ENCODE results near the gene SYT1. TPM values are rescaled to one million over a fixed set of nuclear protein-coding genes. Genes with fewer than 3 reads are reported as not detected.

Gene SYT1
- total RNA-seq, 3 donors from 2014 or later (not counting 1 experiment from before 2014, with no cell fraction given) = not detected

DNA sequence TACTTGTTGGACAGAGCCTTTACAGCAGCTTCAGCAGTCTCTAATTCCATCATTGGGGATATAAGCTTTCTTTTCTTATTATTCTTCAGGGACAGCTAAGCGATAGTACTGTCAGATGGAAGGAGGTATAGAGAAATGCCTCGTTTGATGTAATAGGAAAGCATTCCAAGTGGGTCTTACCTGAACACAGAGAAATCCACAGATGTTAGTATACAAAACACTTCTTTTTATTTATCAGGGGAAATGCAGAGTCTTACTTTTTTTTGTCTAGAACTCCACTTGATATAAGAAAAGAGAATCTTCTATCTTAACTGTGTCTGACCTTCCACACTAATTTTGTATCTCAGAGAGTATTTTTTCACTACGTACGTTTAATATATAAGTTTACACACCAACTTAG lies 1.9 kb downstream of the SYT1 start:
- Histone ChIP-seq H3K27ac (ENCODE audit: low read length) (no peak overlapping the region), H3K36me3 (ENCODE audit: control insufficient read depth, insufficient read depth, low read length) (no peaks in the 10 kb centered on the region), H3K27me3 (ENCODE audit: control insufficient read depth, insufficient read depth, low read length) (peaks cover 12% of the 10 kb centered on the region), H3K4me3 (ENCODE audit: low read length) (no peak overlapping the region), H3K9me3 (ENCODE audit: control insufficient read depth, insufficient read depth, low read length) (no peaks in the 10 kb centered on the region), H3K4me1 (ENCODE audit: control insufficient read depth, insufficient read depth, low read length) (peaks cover 8% of the 10 kb centered on the region)
- intact Hi-C loops (cut with micrococcal nuclease) = no loop called here
- ATAC-seq = no peak
- Mint-ChIP-seq H3K27ac (no peak overlapping the region), H3K36me3 (no peaks in the 10 kb centered on the region), H3K9me3 (peaks cover 2 to 6% of the 10 kb centered on the region in 2 donors), H3K4me3 (no peak overlapping the region), H3K27me3 (ENCODE audit: low read depth in 2 of 2) (peaks cover 0 to 3% of the 10 kb centered on the region in 2 donors), H3K4me1 (no peaks in the 10 kb centered on the region)
- WGBS (ENCODE audit: insufficient coverage) = 85% methylated on average over 2 of the region's 4 CpGs
- no peak for DNase-seq
- TF ChIP-seq CTCF (IDR thresholded peaks at IDR 0.05) = no peak

- no peak for ATAC-seq
- no peaks in the 10 kb centered on the region for H3K27me3 Mint-ChIP-seq (ENCODE audit: low read depth in 2 of 2)
- H3K9me3 ChIP-seq (ENCODE audit: control insufficient read depth, insufficient read depth, low read length) = no peaks in the 10 kb centered on the region
- H3K4me1 ChIP-seq (ENCODE audit: control insufficient read depth, insufficient read depth, low read length) = no peaks in the 10 kb centered on the region
- H3K4me3 Mint-ChIP-seq = no peak overlapping the region
- no peak for DNase-seq
- H3K4me3 ChIP-seq (ENCODE audit: low read length) = no peak overlapping the region
- intact Hi-C loops (cut with micrococcal nuclease) = no loop called here
- no peaks in the 10 kb centered on the region for H3K27me3 ChIP-seq (ENCODE audit: control insufficient read depth, insufficient read depth, low read length)
- no peak overlapping the region for H3K27ac Mint-ChIP-seq
- 64% methylated on average over 1 of the region's 3 CpGs for WGBS (ENCODE audit: insufficient coverage)
- TF ChIP-seq CTCF (IDR thresholded peaks at IDR 0.05) = no peak
- H3K36me3 Mint-ChIP-seq = no peaks in the 10 kb centered on the region
- H3K4me1 Mint-ChIP-seq = no peaks in the 10 kb centered on the region
- no peaks in the 10 kb centered on the region for H3K36me3 ChIP-seq (ENCODE audit: control insufficient read depth, insufficient read depth, low read length)
- peaks cover 2 to 6% of the 10 kb centered on the region in 2 donors for H3K9me3 Mint-ChIP-seq
- H3K27ac ChIP-seq (ENCODE audit: low read length) = no peak overlapping the region
These were observed 6.0 kb downstream of the SYT1 start for GRCh38 chr12:78870539-78870938.

DNA sequence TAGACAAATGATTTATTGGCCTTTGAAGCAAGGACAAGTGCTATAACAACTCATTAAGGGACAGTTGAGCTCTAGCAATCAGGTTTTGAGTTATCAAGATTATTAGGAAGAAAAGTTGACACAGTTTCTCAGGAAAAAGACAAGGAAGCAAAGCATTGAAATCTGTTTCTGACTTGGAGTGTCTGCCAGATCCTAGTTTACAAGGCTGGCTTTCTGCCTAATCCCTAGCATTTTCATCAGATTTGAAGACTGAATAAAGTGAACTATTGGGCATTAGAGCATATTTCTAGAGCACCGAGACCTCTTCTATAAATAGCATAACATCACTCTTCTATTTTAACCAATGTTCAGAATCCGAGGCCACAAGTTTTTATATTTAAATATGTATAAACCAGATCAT lies 7.0 kb downstream of the SYT1 start:
- no peak for TF ChIP-seq CTCF (IDR thresholded peaks at IDR 0.05)
- Mint-ChIP-seq H3K27ac (no peak overlapping the region), H3K36me3 (no peaks in the 10 kb centered on the region), H3K4me3 (no peak overlapping the region), H3K27me3 (ENCODE audit: low read depth in 2 of 2) (no peaks in the 10 kb centered on the region), H3K9me3 (peaks cover 2 to 6% of the 10 kb centered on the region in 2 donors), H3K4me1 (no peaks in the 10 kb centered on the region)
- H3K9me3 ChIP-seq (ENCODE audit: control insufficient read depth, insufficient read depth, low read length) = no peaks in the 10 kb centered on the region
- no peak overlapping the region for H3K27ac ChIP-seq (ENCODE audit: low read length)
- intact Hi-C loops (cut with micrococcal nuclease) = no loop called here
- no peaks in the 10 kb centered on the region for H3K4me1 ChIP-seq (ENCODE audit: control insufficient read depth, insufficient read depth, low read length)
- H3K27me3 ChIP-seq (ENCODE audit: control insufficient read depth, insufficient read depth, low read length) = no peaks in the 10 kb centered on the region
- no peak overlapping the region for H3K4me3 ChIP-seq (ENCODE audit: low read length)
- DNase-seq (no peak), ATAC-seq (no peak)
- no peaks in the 10 kb centered on the region for H3K36me3 ChIP-seq (ENCODE audit: control insufficient read depth, insufficient read depth, low read length)
- no CpG with 5 or more reads among the region's 2 CpGs for WGBS (ENCODE audit: insufficient coverage)

- intact Hi-C loops (cut with micrococcal nuclease) = no loop called here
- H3K4me3 Mint-ChIP-seq = no peak overlapping the region
- TF ChIP-seq CTCF (IDR thresholded peaks at IDR 0.05) = no peak
- H3K27me3 Mint-ChIP-seq (ENCODE audit: low read depth in 2 of 2) = no peaks in the 10 kb centered on the region
- DNase-seq (no peak), ATAC-seq (no peak)
- Histone ChIP-seq H3K9me3 (ENCODE audit: control insufficient read depth, insufficient read depth, low read length) (no peaks in the 10 kb centered on the region), H3K27ac (ENCODE audit: low read length) (no peak overlapping the region), H3K27me3 (ENCODE audit: control insufficient read depth, insufficient read depth, low read length) (no peaks in the 10 kb centered on the region), H3K4me3 (ENCODE audit: low read length) (no peak overlapping the region), H3K36me3 (ENCODE audit: control insufficient read depth, insufficient read depth, low read length) (no peaks in the 10 kb centered on the region), H3K4me1 (ENCODE audit: control insufficient read depth, insufficient read depth, low read length) (no peaks in the 10 kb centered on the region)
- no peak overlapping the region for H3K27ac Mint-ChIP-seq
- WGBS (ENCODE audit: insufficient coverage) = no CpG with 5 or more reads among the region's 3 CpGs
- H3K4me1 Mint-ChIP-seq = no peaks in the 10 kb centered on the region
- H3K36me3 Mint-ChIP-seq = no peaks in the 10 kb centered on the region
- H3K9me3 Mint-ChIP-seq = peaks cover 14 to 16% of the 10 kb centered on the region in 2 donors
These were observed 13.9 kb downstream of the SYT1 start for GRCh38 chr12:78878459-78878858.

Measured in natural killer cell (primary cell).